ENCODE data around the gene SPINK5.

DNA sequence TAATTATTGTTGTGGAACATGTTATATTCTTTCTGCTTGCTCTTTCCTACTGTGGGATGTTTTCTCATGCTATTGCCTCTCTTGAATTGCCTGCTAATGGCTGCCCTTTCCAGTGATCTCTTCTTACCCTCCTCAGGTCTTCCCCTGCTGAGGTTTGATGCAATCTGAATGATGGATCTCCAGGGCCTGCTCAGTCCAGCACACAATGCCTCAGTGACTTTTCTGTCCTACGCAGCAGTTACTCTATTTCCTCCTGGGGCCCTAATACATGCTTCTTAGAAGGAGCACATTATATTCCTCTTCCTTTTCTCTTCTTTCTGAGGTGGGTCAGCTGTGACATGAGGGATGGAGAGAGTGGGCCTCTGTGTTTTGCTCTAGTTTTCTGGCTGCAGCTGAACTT lies 104.5 kb downstream of the SPINK5 start, which contains the start of gene SPINK14:
- TF ChIP-seq YY1 (IDR thresholded peaks at IDR 0.05; ENCODE audit: insufficient read depth, insufficient read length) (no peak), ZNF274 (IDR thresholded peaks at IDR 0.05; ENCODE audit: low read depth, low read length) (no peak), SUZ12 (IDR thresholded peaks at IDR 0.05; ENCODE audit: extremely low read depth, insufficient read depth, insufficient read length) (no peak)
